ENCODE results near the gene ANKRD60. TPM values are rescaled to one million over a fixed set of nuclear protein-coding genes. Genes with fewer than 3 reads are reported as not detected.

Gene ANKRD60
- total RNA-seq, 2 donors from 2014 or later: not detected

DNA sequence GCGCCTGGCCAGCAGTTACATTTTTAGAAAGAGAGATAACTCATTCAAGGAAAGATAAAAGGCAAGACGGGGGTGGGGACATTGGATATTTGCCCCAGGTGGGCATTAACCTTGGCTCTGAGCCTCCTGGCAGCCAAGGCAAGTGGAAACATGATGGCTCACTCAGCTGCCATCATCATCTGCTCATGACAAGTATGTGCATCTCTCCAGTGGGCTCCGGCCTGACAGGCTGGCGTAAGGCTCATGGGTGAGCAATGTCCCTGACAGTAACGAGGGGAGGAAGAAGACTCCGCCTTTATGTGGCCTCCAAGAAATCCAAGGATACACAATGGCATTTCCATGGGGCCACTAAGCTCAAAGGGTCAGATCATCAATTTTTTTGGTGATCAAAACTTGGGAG lies 13.3 kb downstream of the ANKRD60 start:
- Histone ChIP-seq H3K4me3 (no peak overlapping the region), H3K9me3 (no peaks in the 10 kb centered on the region), H3K27ac (no peak overlapping the region), H3K27me3 (no peaks in the 10 kb centered on the region), H3K4me1 (peaks cover 1% of the 10 kb centered on the region), H3K36me3 (replicated peaks in 1 of 2; ENCODE audit: insufficient read depth in 1 of 2, low read depth in 2 of 2) (no peaks in the 10 kb centered on the region)
- TF ChIP-seq POLR2A (IDR thresholded peaks at IDR 0.05): no peak
- TF ChIP-seq, protein P1, sequence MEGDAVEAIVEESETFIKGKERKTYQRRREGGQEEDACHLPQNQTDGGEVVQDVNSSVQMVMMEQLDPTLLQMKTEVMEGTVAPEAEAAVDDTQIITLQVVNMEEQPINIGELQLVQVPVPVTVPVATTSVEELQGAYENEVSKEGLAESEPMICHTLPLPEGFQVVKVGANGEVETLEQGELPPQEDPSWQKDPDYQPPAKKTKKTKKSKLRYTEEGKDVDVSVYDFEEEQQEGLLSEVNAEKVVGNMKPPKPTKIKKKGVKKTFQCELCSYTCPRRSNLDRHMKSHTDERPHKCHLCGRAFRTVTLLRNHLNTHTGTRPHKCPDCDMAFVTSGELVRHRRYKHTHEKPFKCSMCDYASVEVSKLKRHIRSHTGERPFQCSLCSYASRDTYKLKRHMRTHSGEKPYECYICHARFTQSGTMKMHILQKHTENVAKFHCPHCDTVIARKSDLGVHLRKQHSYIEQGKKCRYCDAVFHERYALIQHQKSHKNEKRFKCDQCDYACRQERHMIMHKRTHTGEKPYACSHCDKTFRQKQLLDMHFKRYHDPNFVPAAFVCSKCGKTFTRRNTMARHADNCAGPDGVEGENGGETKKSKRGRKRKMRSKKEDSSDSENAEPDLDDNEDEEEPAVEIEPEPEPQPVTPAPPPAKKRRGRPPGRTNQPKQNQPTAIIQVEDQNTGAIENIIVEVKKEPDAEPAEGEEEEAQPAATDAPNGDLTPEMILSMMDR (IDR thresholded peaks at IDR 0.05): no peak
- ATAC-seq (no peak), DNase-seq (no peak)
- intact Hi-C loops (cut with DNase I): no loop called here
- WGBS, 2 donors: 62 to 70% methylated on average over 6 of the region's 6 CpGs

DNA sequence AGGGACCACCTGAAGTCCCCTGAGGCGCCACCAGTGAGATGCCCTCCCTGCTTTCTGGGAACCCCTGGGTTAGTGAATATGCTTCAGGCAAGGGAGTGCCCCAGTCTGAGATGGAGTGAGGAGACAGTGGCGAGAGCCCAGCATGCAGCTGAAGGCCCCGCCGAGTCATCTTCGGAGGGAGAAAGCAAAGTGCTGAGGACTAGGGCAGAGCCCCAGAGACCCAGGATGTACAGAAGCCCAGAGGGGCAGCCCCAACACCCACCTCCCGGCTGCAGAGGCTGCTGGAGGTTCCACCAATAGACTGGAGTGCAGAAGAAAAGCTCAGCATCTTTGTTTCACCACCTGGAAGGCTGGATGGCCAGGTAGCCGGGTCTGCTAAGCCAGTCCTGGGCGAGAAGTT lies 14.1 kb downstream of the ANKRD60 start:
- intact Hi-C loops (cut with DNase I): loop anchor here (5.0 kb wide), 1 partner anchor 617 kb away; no protein-coding TSS in a partner anchor
- 58 to 61% methylated on average over 8 of the region's 8 CpGs for WGBS, 2 donors

DNA sequence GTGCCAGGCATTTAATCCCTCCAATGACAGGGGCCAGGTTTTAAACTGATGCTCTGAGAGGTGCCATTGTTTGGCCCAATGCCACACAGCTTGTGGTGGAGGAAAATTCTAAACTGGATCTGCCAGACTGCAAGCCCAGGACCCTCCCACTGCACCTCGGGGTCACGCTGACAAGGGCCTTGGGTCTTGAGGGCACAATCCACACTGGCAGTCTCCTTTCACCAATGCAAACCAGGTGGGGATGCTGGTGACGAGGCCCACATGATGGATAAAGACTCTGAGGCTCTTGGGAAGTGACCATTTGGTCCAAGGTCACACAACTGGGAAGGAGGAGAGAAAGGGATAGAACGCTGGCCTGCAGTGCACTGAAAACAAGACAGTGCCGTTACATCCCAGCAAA lies 14.7 kb downstream of the ANKRD60 start:
- H3K27ac ChIP-seq: no peak overlapping the region
- peaks cover 10% of the 10 kb centered on the region for H3K4me1 ChIP-seq
- WGBS, 2 donors: 45 to 62% methylated on average over 2 to 5 of the region's 5 CpGs
- H3K36me3 ChIP-seq (replicated peaks in 1 of 2; ENCODE audit: insufficient read depth in 1 of 2, low read depth in 2 of 2): no peaks in the 10 kb centered on the region
- DNase-seq (no peak), ATAC-seq (no peak)
- no peak for TF ChIP-seq POLR2A (IDR thresholded peaks at IDR 0.05)
- intact Hi-C loops (cut with DNase I): loop anchor here (5.0 kb wide), 1 partner anchor 616 kb away; no protein-coding TSS in a partner anchor
- no peak overlapping the region for H3K4me3 ChIP-seq
- no peaks in the 10 kb centered on the region for H3K9me3 ChIP-seq
- no peaks in the 10 kb centered on the region for H3K27me3 ChIP-seq

More for the DNA sequence above, 14.1 kb downstream of the ANKRD60 start:
- Histone ChIP-seq H3K27me3 (no peaks in the 10 kb centered on the region), H3K9me3 (no peaks in the 10 kb centered on the region), H3K4me1 (peaks cover 9% of the 10 kb centered on the region), H3K36me3 (replicated peaks in 1 of 2; ENCODE audit: insufficient read depth in 1 of 2, low read depth in 2 of 2) (no peaks in the 10 kb centered on the region), H3K4me3 (no peak overlapping the region), H3K27ac (no peak overlapping the region)
- DNase-seq: no peak
- TF ChIP-seq, protein P1 (IDR thresholded peaks at IDR 0.05): no peak
- no peak for TF ChIP-seq POLR2A (IDR thresholded peaks at IDR 0.05)
- ATAC-seq: no peak

DNA sequence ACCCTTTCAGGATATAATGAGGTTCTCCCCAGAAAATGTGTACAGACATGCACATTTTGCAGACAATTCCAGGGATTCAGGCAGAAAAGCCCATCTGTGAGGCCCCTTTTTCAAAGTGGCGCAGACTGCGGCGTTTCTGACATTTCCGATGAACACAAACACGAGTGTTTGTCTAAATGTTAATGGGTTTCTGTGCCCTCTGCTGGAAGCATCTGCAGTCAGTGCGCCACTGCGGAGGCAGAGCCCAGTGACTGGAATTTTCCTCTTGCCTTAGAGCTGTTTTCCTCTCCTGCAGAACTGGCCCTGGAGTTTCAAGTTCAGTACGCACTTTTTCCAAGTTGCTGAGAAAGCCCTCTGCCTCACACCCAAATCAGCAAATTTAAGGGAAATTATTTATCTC lies 15.3 kb downstream of the ANKRD60 start:
- ATAC-seq (no peak), DNase-seq (peak in 1 of 4 donors; percentile 14)
- WGBS, 2 donors: 35 to 41% methylated on average over 8 of the region's 8 CpGs
- Histone ChIP-seq H3K9me3 (no peaks in the 10 kb centered on the region), H3K4me3 (no peak overlapping the region), H3K36me3 (replicated peaks in 1 of 2; ENCODE audit: insufficient read depth in 1 of 2, low read depth in 2 of 2) (no peaks in the 10 kb centered on the region), H3K27me3 (no peaks in the 10 kb centered on the region), H3K27ac (no peak overlapping the region), H3K4me1 (peaks cover 10% of the 10 kb centered on the region)
- TF ChIP-seq POLR2A (IDR thresholded peaks at IDR 0.05): no peak
- TF ChIP-seq, protein P1 (IDR thresholded peaks at IDR 0.05): no peak
- intact Hi-C loops (cut with DNase I): loop anchor here (5.0 kb wide), 1 partner anchor 616 kb away; no protein-coding TSS in a partner anchor

DNA sequence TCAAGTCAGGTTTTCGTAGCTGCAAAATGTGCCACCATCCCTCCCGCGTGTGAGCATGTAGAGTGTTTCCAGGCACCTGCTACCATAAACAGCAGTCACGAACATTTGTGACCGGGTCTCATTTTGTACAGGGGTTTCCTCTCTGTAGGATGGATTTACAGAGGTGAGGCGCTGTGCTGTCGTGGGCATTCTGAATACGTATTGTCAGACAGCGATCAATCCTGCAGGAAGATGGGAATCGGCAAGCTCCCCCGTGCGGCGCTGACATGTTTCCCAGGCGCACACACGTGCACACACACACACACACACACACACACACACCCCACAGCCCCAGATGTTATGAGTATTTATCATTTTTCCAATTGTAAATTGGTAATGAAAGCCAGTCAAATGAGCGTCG lies 15.8 kb downstream of the ANKRD60 start:
- H3K4me1 ChIP-seq: peaks cover 10% of the 10 kb centered on the region
- no peaks in the 10 kb centered on the region for H3K27me3 ChIP-seq
- intact Hi-C loops (cut with DNase I): loop anchor here (5.0 kb wide), 1 partner anchor 615 kb away; no protein-coding TSS in a partner anchor

More for the DNA sequence above, 15.8 kb downstream of the ANKRD60 start:
- no peak overlapping the region for H3K4me3 ChIP-seq
- no peak overlapping the region for H3K27ac ChIP-seq
- TF ChIP-seq, protein P1 (IDR thresholded peaks at IDR 0.05): no peak
- no peak for TF ChIP-seq POLR2A (IDR thresholded peaks at IDR 0.05)
- WGBS, 2 donors: 51 to 56% methylated on average over 17 of the region's 17 CpGs
- ATAC-seq (no peak), DNase-seq (no peak)
- H3K9me3 ChIP-seq: no peaks in the 10 kb centered on the region
- no peaks in the 10 kb centered on the region for H3K36me3 ChIP-seq (replicated peaks in 1 of 2; ENCODE audit: insufficient read depth in 1 of 2, low read depth in 2 of 2)
